ENCODE results near the gene TYMS.
A peak's percentile ranks its signal among the peaks of the same experiment; 100 is the strongest.

Gene TYMS

GRCh38 chr18:657311-658000 lies at the start of gene TYMS:
TSS of gene TYMS (plus strand) at chr18:657653. CDS start at chr18:657743, 90 bp downstream.
- DNase-seq (ENCODE audit: low spot score) = peak; percentile 81

- no peak for DNase-seq (ENCODE audit: low spot score)
Observed at GRCh38 chr18:607930-608329, 49.5 kb upstream of the TYMS start.

GRCh38 chr18:610214-610928 lies 47.1 kb upstream of the TYMS start:
- no peak for DNase-seq (ENCODE audit: low spot score)

- DNase-seq (ENCODE audit: low spot score) = no peak
Observed at GRCh38 chr18:612156-612555, 45.3 kb upstream of the TYMS start.

- no peak for DNase-seq (ENCODE audit: low spot score)
Observed at GRCh38 chr18:614193-614592, 43.3 kb upstream of the TYMS start.

- no peak for DNase-seq (ENCODE audit: low spot score)
Observed at GRCh38 chr18:615092-615521, 42.3 kb upstream of the TYMS start.

GRCh38 chr18:615773-616172 lies 41.7 kb upstream of the TYMS start:
- DNase-seq (ENCODE audit: low spot score) = no peak

GRCh38 chr18:616380-616995 lies 41.0 kb upstream of the TYMS start:
- peak; percentile 68 for DNase-seq (ENCODE audit: low spot score)

- DNase-seq (ENCODE audit: low spot score) = no peak
Observed at GRCh38 chr18:617970-618504, 39.4 kb upstream of the TYMS start.

- no peak for DNase-seq (ENCODE audit: low spot score)
Observed at GRCh38 chr18:618618-619017, 38.8 kb upstream of the TYMS start.

- DNase-seq (ENCODE audit: low spot score) = peak; percentile 32
Observed at GRCh38 chr18:621291-622043, 36.0 kb upstream of the TYMS start.

GRCh38 chr18:622289-622688 lies 35.2 kb upstream of the TYMS start:
- DNase-seq (ENCODE audit: low spot score) = no peak

- peak; percentile 75 for DNase-seq (ENCODE audit: low spot score)
Observed at GRCh38 chr18:623761-624620, 33.5 kb upstream of the TYMS start.

GRCh38 chr18:627231-627630 lies 30.2 kb upstream of the TYMS start:
- no peak for DNase-seq (ENCODE audit: low spot score)

GRCh38 chr18:629269-630150 lies 27.9 kb upstream of the TYMS start:
- DNase-seq (ENCODE audit: low spot score) = no peak

- DNase-seq (ENCODE audit: low spot score) = no peak
Observed at GRCh38 chr18:631560-631959, 25.9 kb upstream of the TYMS start.

- DNase-seq (ENCODE audit: low spot score) = no peak
Observed at GRCh38 chr18:634551-635045, 22.9 kb upstream of the TYMS start.

- DNase-seq (ENCODE audit: low spot score) = no peak
Observed at GRCh38 chr18:635171-635570, 22.3 kb upstream of the TYMS start.

GRCh38 chr18:641224-641623 lies 16.2 kb upstream of the TYMS start:
- DNase-seq (ENCODE audit: low spot score) = no peak

GRCh38 chr18:644395-645004 lies 13.0 kb upstream of the TYMS start:
- DNase-seq (ENCODE audit: low spot score) = no peak

All from RKO (cell line).